HG03139 (cell line): Measurements from ENCODE around the gene MAP4K4.

Source experiments
- ATAC-seq: cut with Tn5 transposase; IDR thresholded peaks from one replicate; pipeline ENCODE4 v1.9.1; 2021; ENCODE audit not compliant: unreplicated experiment

MAP4K4 gene

DNA sequence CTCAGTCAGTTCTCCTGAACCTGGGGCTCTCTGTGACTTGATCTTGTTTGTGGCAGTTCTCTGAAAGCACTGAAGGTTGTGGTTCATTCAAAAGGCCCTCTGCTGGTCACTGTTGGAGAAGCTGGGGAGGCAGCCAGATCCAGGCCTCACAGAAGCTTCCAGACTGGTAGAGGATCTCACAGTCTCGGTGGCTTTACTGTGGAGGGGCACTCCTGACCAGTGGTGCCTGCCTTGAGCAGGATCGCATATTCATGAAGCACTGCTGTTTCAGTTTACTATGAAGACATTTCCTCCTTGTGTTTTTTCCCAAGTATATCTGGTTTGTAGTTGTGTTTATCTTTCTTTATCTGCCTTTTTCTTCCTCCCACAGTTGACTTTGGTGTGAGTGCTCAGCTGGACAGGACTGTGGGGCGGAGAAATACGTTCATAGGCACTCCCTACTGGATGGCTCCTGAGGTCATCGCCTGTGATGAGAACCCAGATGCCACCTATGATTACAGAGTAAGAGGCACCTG lies 133.9 kb downstream of the MAP4K4 start:
- ATAC-seq = no peak

DNA sequence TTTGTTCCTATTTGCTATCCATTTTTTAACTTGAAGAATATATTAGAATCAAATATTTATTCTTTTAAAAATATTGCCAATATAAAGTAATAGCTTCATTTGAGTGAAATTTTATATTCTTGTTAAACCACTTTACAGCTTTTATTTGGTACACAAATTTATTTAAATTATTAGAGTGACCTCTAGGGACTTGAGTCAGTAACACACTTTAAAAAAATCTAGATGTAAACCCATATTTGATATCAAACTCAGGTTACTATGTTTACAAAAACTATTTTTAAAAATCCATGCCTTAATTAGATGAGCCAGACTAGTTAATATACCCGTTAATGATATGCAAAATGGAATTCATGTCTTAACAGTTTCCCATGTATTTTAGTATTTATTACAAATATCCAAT lies 134.6 kb downstream of the MAP4K4 start:
- no peak for ATAC-seq

DNA sequence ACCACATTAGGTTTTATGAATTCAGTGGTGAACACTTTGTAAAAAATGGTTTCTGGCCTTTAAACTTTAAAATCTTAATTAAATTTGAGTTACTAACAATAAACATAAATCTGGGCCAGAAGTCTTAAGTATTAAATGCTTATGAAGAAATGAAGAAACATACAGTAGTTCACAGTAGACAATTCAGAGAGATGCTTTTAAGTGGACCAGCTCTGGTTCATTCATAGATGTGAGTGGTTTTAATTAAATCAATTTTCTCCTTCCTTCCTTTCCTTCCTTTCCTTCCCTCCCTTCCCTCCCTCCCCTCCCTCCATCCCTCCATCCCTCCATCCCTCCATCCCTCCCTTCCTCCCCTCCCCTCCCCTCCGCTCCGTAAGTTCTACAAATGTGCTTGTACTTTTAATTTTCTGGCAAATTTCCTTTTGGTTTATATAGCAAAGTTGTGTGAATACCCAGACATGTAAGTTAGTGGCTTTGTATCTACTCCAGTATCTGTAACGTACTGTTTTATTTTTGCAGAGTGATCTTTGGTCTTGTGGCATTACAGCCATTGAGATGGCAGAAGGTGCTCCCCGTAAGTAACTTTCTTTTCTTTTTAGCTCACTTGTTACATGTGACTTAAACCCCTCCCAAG lies 136.5 kb downstream of the MAP4K4 start:
- no peak for ATAC-seq

DNA sequence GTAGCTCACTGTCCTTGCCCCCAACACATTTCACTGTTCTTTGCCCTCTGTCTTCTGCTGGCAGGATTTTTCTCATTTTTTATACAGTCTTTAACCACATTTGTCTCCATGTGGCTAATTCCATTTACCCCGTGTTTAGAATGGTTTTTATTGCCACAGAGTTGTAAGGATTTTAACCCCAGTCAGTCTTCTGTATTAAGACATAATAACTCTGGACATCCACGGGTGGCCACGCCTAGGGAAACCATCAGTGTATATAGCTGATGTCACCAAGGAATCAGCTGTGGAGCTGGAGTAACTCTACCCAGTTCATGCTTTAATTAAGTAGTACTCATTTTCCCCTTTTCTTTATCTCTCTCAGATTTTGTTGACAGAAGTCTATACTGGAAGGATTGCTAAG lies 139.8 kb downstream of the MAP4K4 start:
- ATAC-seq = no peak

DNA sequence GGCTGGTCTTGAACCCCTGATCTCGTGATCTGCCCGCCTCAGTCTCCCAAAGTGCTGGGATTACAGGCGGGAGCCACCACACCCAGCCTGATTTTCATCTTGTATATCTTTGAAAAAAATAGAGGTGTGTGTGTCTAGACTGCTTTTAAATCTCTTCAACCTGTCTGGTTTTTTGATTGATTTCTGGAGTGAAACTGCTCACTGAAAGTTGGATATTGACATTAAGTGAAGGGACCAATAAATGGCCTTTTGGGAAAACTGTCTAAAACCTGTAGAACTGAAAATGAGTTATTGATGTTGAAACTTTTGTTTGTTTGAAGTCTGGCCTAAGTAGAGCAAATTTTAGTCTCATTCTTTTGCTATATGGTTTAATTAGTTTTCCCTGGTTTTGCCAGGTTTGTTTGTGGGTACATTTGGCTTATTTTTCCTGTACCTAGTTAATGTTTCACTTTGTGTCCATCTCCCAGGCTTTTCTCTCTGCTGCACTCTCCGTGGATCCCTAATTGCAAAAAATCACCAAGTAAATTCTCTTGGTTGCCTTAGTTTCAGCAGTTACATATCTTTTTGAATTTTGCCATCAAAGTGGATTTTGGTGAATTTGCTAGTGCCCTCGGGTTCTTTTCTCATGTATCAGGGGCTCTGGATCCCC lies 144.3 kb downstream of the MAP4K4 start:
- no peak for ATAC-seq

DNA sequence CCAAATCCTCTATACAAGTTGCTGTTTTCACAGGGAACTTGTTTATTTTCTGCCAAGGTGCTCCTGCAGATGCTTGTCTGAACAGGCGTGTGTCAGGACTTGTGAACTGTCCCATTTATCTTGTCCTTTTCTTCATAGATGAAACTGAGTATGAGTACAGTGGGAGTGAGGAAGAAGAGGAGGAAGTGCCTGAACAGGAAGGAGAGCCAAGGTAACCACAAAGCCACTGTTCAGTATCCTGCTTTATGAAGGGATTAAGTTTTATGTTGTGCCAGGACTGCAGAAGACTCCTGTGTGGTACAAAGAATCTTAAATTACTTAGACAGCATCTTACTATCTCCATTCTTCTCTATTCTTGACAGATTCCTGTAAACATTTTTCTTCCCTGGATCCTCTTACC lies 145.0 kb downstream of the MAP4K4 start:
- no peak for ATAC-seq

DNA sequence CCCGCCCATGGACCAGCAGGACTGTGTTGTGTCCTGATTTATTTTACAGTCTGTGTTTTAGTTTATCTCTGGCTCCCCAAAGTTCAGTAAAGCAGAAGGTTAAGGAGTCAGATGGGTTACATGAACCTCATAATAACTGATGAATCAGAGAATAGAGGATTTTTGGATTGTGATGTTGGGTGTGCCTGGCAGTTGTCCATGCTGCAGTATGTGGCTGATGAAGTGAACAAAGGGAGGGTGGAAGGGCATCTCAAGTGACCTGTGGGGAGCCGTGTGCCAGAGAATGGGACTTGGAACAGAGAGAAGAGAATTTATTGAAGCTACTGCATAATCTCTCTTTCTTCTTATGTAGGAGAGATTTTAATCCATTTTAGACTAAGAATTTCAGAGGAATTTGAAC lies 145.5 kb downstream of the MAP4K4 start:
- ATAC-seq = no peak

DNA sequence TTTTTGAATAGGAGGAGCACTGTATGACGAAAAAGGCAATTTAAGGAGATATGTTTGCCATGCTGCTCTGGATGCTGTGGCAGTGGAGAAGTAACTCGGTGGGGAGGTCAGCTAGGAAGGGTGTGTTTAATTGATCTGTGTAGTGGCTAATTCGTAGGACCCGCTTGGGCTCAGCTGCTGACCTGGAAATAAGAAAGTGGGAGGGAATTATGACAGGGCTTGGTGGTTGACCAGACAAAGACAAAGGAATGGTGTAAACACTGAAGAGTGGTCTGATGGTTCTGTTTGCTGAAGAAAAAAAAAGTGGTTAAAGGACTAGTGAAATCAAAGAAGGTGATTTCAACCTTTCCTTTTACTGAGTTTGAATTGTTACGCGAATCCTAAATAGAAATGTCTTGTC lies 146.0 kb downstream of the MAP4K4 start:
- ATAC-seq = no peak

DNA sequence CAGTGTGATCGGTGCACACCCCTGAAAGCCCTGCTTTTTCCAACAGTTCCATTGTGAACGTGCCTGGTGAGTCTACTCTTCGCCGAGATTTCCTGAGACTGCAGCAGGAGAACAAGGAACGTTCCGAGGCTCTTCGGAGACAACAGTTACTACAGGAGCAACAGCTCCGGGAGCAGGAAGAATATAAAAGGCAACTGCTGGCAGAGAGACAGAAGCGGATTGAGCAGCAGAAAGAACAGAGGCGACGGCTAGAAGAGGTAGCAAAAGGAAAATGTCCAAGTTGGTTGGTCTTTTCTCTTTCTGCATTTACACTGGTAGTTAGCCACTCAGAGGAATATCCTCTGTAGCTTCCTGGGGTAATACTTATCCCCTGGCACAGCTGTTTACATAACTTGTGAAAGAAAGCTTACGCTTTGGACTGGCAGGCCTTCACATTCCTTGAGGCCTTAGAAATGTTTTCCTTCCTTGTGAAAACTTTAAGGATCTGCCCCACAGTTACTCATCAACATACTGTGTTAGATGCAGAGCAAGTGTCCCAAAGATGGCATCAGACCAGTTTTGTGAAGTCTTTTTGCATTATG lies 146.6 kb downstream of the MAP4K4 start:
- no peak for ATAC-seq

DNA sequence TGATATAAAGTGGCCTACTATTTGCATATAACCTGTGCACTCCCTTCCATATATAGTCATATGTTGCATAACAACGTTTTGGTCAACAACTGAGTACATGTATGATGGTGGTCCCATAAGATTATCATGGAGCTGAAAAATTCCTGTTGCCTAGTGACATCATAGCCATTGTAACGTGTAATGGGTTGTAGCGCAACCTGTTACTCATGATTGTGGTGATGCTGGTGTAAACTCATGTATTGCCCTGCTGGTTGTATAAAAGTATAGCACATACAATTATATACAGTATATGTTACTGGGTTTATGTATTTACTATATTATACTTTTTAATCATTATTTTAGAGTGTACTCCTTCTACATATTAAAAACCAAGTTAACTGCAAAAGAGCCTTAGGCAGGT lies 149.5 kb downstream of the MAP4K4 start:
- ATAC-seq = no peak

DNA sequence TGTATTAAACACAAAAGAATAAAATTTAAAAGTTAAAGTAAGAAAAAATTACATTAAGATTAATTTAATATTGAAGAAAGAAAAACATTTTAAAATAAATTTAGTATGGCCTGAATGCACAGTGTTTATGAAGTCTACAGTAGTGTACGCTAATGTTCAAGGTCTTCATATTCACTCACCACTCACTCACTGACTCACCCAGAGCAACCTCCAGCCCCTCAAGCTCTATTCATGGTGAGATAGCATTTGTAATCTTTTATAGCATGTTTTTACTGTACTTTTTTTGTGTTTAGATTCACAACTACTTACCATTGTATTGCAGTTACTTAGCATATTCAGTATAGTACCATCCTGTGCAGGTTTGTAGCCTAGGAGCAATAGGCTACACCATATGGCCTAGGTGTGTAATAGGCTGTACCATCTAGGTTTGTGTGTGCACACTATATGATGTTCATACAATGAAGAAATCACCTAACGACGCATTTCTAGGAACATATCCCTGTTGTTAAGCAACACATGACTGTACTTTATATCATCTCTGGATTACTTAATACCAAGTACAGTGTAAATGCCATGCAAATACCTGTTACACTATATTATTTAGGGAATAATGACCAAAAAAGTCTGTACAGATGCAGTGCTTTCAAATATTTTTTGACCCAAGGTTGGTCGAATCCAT lies 150.3 kb downstream of the MAP4K4 start:
- ATAC-seq = no peak

DNA sequence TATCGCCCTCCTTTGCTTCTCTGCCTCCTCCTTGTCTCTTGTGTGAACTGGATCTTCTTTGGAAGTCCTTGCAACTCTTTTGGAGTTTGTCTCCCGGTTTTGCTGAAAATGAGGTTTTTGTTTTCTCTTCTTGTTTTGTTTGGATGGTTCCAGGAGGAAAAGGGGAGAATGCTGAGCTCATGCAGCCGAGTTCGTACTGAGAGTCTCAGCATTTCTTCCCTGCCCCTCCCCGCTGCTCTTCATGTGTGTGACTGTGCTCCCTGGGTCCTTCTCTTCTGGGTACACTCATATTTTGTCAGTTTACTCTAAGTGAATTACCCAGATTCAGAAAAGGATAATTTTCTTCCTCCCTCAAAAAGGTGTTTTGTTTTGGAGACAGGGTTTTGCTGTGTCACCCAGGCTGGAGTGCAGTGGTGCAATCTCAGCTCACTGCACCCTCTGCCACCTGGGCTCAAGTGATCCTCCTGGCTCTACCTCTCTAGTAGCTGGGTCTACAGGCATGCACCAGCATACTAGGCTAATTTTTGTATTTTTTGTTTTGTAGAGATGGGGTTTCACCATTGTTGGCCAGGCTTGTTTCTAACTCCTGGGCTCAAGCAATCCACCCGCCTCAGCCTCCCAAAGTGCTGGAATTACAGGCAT lies 151.4 kb downstream of the MAP4K4 start:
- ATAC-seq = no peak

DNA sequence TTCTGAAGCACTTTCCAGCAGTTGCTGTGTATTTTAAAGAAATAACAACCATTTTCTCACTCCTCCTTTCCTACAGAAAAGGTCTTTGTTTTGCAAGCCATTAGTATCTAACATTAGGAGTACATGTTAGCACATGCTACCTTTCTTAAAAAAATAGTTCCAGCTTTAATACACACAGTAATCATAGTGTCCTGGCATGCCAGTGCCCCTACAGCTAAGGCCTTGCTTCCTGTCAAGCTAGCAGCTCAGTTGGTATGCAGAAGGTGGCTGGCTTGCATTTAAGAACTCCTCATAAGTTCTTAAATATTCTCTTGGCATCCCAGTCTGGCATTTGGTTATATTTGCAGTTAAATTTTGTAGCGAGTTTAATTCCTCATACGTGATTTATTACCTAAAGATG lies 152.9 kb downstream of the MAP4K4 start:
- no peak for ATAC-seq

DNA sequence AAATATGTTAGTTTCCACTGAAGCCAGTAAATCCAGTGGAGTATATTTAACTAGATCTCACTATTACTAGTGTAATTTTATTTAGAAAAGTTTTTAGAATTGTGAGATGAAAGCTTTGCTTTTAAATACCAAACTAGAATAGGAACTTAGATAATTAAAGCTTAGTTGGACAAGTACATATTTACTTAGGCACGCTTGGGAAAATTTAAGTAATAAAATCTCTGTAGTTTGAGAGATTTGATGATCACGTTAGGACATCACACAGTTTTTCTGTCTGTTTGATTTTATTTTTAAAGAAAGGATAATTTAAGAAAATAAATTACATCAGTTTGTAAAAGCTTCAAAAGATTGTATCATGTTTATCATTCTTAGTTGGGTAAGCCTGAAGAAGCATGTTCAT lies 153.5 kb downstream of the MAP4K4 start:
- no peak for ATAC-seq

DNA sequence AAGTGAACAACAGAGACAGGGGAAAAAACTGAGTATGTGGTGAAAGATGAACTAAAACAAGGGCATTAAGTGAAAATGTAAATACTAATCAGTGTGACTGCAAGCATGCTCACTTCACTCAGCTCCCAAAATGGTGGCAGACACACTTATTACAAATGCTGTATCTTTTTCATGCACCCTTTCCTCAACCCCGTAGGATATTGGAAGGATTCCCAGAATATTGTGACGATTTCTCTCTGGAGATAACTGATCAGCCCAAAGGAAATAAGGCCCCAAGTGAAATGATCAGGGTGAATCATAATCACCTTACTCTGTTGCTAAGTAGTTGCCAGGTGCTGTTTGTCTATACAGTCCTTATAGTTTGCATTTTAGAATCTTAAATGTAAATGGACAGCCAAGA lies 155.3 kb downstream of the MAP4K4 start:
- ATAC-seq = no peak

DNA sequence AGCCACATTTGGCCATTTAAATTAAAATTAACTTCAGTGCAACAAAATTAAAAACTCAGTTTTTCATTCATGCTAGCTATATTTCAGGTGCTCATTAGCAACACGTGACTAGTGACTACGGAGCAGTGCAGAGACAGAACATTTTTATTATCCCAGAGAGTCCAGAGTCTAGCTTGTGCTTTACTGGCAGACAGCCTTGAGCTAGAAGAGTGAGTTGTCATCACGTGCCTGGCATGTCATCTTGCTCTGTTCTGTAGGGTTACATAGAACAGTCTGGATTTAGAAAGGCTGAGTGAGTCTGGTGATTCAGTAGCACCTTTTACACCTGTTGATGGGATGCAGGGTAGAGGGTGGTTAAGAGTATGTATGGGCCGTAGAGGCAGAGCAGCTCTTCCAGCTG lies 157.4 kb downstream of the MAP4K4 start:
- ATAC-seq = no peak

DNA sequence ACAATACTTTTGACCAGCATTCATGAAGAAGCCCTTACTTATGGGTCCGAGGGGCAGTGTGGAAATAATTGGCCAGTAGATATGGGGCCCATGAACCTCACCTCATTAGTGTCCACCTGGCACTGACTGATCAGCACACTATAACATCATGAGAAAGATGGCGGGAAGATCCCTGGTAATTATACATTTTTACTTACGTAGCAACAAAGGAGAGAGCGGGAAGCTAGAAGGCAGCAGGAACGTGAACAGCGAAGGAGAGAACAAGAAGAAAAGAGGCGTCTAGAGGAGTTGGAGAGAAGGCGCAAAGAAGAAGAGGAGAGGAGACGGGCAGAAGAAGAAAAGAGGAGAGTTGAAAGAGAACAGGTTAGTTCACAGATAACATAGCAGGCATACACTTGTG lies 158.3 kb downstream of the MAP4K4 start:
- ATAC-seq = no peak

DNA sequence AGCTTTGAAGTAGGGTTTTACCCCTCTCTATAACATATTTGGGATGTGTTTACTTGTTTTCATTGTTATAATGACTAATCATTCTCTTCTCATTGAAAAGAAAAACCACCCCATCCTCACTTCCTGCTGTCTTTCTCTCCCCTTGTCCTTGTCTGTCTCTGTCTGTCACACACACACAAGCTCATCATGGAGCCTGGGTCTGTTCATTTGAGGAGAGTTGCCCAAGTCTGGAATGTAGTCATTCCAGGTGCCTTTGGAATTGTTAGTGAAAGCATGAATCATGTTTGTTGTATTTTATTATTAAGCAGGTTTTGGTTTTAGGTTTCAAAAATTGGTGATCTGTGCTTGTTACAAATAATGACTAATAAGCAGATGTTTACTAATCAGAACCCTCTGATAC lies 160.7 kb downstream of the MAP4K4 start:
- no peak for ATAC-seq

DNA sequence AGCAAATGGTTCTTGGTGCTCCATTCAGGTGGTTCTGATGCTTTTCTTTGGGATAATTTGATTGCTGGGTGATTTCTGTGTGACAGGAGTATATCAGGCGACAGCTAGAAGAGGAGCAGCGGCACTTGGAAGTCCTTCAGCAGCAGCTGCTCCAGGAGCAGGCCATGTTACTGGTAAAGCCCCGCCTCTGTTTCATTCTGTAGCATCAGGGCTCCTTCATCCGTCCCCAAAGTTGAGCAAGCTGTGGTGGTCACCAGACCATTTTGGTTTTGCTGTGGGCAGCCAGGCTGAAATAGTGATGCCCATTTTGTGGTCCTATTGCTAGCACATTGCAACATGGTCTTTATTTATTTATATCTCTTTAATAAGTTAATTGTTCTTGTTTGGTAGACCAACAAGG lies 161.4 kb downstream of the MAP4K4 start:
- ATAC-seq = no peak

DNA sequence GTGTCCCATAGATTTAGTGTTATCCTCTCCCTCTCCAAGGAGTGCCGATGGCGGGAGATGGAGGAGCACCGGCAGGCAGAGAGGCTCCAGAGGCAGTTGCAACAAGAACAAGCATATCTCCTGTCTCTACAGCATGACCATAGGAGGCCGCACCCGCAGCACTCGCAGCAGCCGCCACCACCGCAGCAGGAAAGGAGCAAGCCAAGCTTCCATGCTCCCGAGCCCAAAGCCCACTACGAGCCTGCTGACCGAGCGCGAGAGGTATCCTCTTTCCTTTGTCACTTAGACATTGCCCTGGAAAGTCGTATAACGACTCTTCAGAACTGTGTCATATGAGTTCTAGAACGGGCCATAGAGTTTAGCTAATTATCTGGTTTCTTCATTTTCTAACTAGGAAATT lies 162.1 kb downstream of the MAP4K4 start:
- no peak for ATAC-seq

DNA sequence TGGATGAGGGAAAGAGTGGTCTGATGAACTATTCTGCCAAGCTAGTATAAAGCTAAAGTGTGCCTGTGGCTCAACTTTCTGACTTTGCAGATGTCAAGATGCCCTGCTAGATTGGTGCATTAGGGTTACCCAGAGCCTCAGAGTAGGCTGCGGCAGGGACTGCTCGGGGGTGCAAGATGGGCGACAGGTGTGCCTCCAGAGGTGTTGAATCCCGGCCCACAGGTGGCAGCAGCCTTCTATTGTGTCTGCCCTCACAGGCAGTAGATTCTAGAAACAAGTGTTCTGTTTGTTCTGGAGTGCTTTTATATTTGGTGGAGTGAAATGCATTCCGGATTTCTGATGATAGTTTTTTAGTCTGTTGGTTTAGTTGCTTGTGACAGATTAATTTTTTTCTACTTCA lies 162.7 kb downstream of the MAP4K4 start:
- no peak for ATAC-seq

DNA sequence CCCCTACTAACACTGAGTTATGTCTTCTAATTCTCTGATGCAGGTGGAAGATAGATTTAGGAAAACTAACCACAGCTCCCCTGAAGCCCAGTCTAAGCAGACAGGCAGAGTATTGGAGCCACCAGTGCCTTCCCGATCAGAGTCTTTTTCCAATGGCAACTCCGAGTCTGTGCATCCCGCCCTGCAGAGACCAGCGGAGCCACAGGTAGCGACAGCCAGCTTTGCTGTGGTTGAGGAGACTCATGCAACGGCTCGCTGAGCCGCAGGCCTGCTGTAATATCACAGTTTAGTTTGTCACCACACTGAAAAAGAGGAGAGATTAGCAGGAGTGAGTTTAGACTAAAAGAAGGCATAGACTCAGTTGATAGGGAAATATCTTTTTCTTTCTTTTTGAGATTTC lies 163.3 kb downstream of the MAP4K4 start:
- no peak for ATAC-seq
